PFSK-1 (cell line): ENCODE measurements around the gene ICOSLG.

ENCODE experiments used
- FOXP2 ChIP-seq: optimal IDR thresholded peaks from 2 replicates; pipeline ENCODE3; 2011; ENCODE audit warnings: borderline replicate concordance, control low read depth, inconsistent platforms; ENCODE audit not compliant: insufficient read depth; ENCODE audit errors: extremely low read length, extremely low read depth
- POLR2AphosphoS5 ChIP-seq: IDR thresholded peaks from 2 replicates; pipeline ENCODE4 v1.6.1; 2012; ENCODE audit warnings: low read depth, mild to moderate bottlenecking, control low read depth, low read length, moderate library complexity
- REST ChIP-seq, 2 experiments: IDR thresholded peaks; 2 replicates each; pipeline versions ENCODE4 v1.6.1 to v1.8.0; 2011 to 2012; ENCODE audit warnings: low read depth in 2 of 2, low read length in 2 of 2, control low read depth in 1 of 2, inconsistent platforms in 1 of 2, mild to moderate bottlenecking in 1 of 2, moderate library complexity in 1 of 2; ENCODE audit not compliant: insufficient read depth in 1 of 2
- TAF1 ChIP-seq: IDR thresholded peaks from 2 replicates; pipeline ENCODE4 v1.6.1; 2012; ENCODE audit warnings: low read length, control low read depth, borderline replicate concordance; ENCODE audit not compliant: insufficient read depth

GRCh38 chr21:44272284-44272858 lies 31.6 kb upstream of the ICOSLG start:
- TF ChIP-seq POLR2AphosphoS5 (no peak), TAF1 (no peak), REST (IDR thresholded peaks at IDR 0.05; ENCODE audit: insufficient read depth in 1 of 2, low read depth in 2 of 2, low read length in 2 of 2) (no peak), FOXP2 (no peak)
